ENCODE data around the gene CHRNA4. TPM values are rescaled to one million over a fixed set of nuclear protein-coding genes. Genes with fewer than 3 reads are reported as not detected.

CHRNA4 gene
- total and polyA plus RNA-seq, 2 donors (not counting 1 experiment from before 2014, with no cell fraction given): not detected

DNA sequence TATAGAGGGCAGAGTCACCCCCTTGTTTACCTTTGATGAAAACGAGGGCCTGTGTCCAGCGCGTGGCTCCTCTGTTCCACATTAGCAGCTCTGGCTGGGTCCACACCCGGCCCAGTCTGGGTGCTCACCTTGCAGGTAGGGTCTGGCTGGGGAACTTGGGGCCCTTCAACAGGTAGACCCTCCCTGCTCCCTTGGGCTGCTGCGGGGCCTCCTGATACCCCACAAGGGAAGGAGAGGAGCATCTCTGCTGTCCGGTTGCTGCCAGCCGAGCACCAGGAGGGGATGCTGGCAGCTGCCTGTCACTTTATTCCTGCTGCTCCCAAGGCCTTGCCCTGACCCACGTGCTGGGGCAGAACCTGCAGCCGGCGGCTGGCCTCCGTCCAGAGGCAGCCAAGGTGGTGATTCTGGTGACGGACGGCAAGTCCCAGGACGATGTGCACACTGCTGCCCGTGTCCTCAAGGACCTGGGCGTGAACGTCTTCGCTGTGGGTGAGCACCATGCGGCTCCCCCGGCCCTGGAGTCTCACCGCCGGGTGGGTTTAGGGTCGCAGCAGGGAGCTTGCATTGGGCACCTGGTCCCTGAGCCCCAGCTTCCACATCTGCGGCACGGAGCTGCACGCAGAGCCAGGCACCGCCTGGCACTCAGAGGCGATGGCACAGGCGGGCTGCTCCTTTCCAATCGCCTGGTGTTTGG, 52.8 kb downstream of the CHRNA4 start:
- Histone ChIP-seq H3K9ac (ENCODE audit: insufficient read depth, low read length) (no peak overlapping the region), H3K79me2 (ENCODE audit: control insufficient read depth, insufficient read depth, low read length) (no peaks in the 10 kb centered on the region), H3K4me2 (ENCODE audit: extremely low read depth, insufficient read depth, low read length) (no peak overlapping the region), H3K4me3 (replicated peaks in 1 of 4; ENCODE audit: control extremely low read depth in 1 of 4, insufficient read depth in 1 of 4, low read depth in 3 of 4, low read length in 4 of 4) (no peak overlapping the region), H3K4me1 (ENCODE audit: control insufficient read depth, extremely low read depth, insufficient read depth, low read length) (no peaks in the 10 kb centered on the region), H3K27ac (ENCODE audit: insufficient read depth, low read length) (no peak overlapping the region), H3K36me3 (ENCODE audit: control insufficient read depth, insufficient read depth, low read length) (no peaks in the 10 kb centered on the region), H3K27me3 (ENCODE audit: control insufficient read depth, insufficient read depth, low read length) (no peaks in the 10 kb centered on the region), H2AFZ (ENCODE audit: low read length) (no peak overlapping the region), H4K20me1 (ENCODE audit: control insufficient read depth, extremely low read depth, insufficient read depth, low read length) (no peaks in the 10 kb centered on the region), H3K9me3 (ENCODE audit: control insufficient read depth, insufficient read depth, low read depth, low read length) (no peaks in the 10 kb centered on the region)
- TF ChIP-seq, protein P1, sequence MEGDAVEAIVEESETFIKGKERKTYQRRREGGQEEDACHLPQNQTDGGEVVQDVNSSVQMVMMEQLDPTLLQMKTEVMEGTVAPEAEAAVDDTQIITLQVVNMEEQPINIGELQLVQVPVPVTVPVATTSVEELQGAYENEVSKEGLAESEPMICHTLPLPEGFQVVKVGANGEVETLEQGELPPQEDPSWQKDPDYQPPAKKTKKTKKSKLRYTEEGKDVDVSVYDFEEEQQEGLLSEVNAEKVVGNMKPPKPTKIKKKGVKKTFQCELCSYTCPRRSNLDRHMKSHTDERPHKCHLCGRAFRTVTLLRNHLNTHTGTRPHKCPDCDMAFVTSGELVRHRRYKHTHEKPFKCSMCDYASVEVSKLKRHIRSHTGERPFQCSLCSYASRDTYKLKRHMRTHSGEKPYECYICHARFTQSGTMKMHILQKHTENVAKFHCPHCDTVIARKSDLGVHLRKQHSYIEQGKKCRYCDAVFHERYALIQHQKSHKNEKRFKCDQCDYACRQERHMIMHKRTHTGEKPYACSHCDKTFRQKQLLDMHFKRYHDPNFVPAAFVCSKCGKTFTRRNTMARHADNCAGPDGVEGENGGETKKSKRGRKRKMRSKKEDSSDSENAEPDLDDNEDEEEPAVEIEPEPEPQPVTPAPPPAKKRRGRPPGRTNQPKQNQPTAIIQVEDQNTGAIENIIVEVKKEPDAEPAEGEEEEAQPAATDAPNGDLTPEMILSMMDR (conservative IDR thresholded peaks at IDR 0.05 in 1 of 2, IDR thresholded peaks at IDR 0.05 in 1 of 2; ENCODE audit: low read depth in 1 of 2, low read length in 2 of 2): no peak
- no peak for TF ChIP-seq EZH2 (IDR thresholded peaks at IDR 0.05; ENCODE audit: low read length, missing control alignments)
- DNase-seq (ENCODE audit: low read depth in 2 of 2): no peak

DNA sequence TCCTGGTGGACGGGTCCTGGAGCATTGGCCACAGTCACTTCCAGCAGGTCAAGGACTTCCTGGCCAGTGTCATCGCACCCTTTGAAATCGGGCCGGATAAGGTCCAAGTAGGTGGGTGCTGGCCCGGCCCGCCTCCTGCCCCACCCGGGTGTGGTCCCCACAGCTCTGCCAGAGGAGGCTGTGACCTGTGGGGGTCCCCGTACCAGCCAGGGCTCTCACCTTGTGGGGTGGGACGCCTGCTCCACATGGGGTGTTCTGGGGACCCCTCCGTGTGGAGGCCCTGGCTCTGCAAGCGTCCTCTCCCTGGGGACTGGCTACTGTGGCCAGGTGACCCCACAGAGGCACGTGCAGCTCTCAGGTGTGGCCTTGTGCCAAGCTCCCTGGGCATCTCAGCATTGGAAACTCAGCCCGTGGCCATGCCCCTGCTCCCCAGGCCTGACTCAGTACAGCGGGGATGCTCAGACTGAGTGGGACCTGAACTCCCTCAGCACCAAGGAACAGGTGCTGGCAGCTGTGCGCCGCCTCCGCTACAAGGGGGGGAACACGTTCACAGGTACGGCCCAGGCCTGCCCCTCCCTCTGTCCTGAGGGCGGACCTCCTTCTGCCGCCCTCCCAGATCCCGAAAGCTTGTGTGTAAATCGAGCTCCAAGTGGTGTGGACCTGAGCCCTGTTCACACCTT, 53.5 kb downstream of the CHRNA4 start:
- no peak overlapping the region for H2AFZ ChIP-seq (ENCODE audit: low read length)
- no peaks in the 10 kb centered on the region for H3K27me3 ChIP-seq (ENCODE audit: control insufficient read depth, insufficient read depth, low read length)

More for the DNA sequence above, 53.5 kb downstream of the CHRNA4 start:
- Histone ChIP-seq H3K9me3 (ENCODE audit: control insufficient read depth, insufficient read depth, low read depth, low read length) (no peaks in the 10 kb centered on the region), H3K79me2 (ENCODE audit: control insufficient read depth, insufficient read depth, low read length) (no peaks in the 10 kb centered on the region), H3K4me1 (ENCODE audit: control insufficient read depth, extremely low read depth, insufficient read depth, low read length) (no peaks in the 10 kb centered on the region), H3K36me3 (ENCODE audit: control insufficient read depth, insufficient read depth, low read length) (no peaks in the 10 kb centered on the region), H3K9ac (ENCODE audit: insufficient read depth, low read length) (no peak overlapping the region), H3K4me3 (replicated peaks in 1 of 4; ENCODE audit: control extremely low read depth in 1 of 4, insufficient read depth in 1 of 4, low read depth in 3 of 4, low read length in 4 of 4) (no peak overlapping the region), H3K4me2 (ENCODE audit: extremely low read depth, insufficient read depth, low read length) (no peak overlapping the region), H3K27ac (ENCODE audit: insufficient read depth, low read length) (no peak overlapping the region), H4K20me1 (ENCODE audit: control insufficient read depth, extremely low read depth, insufficient read depth, low read length) (no peaks in the 10 kb centered on the region)
- TF ChIP-seq EZH2 (IDR thresholded peaks at IDR 0.05; ENCODE audit: low read length, missing control alignments): no peak
- TF ChIP-seq, protein P1 (conservative IDR thresholded peaks at IDR 0.05 in 1 of 2, IDR thresholded peaks at IDR 0.05 in 1 of 2; ENCODE audit: low read depth in 1 of 2, low read length in 2 of 2): no peak
- no peak for DNase-seq (ENCODE audit: low read depth in 2 of 2)

Data from fibroblast of lung (primary cell).